Endothelial cell of umbilical vein (primary cell): ENCODE results near the gene DNAJC22. TPM values are rescaled to one million over a fixed set of nuclear protein-coding genes. Genes with fewer than 3 reads are reported as not detected.

Source experiments
- BruUV-seq: library from RNA; stranded (reverse); fragments of 400-500 nt; replicated peaks from 2 replicates; lab custom pipeline; 2021; lab: Mats Ljungman, UMichigan
- CTCF ChIA-PET: fragments of 300-600, 350-600 bp; sonication (Branson Sonifier 250); formaldehyde crosslinking; loops from one replicate; lab custom pipeline; 2021; ENCODE audit warnings: antibody characterized with exemption, inconsistent platforms; lab: Charles Lee
- POLR2A ChIA-PET: fragments of 300-600, 350-600 bp; sonication (Branson Sonifier 250); formaldehyde crosslinking; loops from one replicate; lab custom pipeline; 2021; ENCODE audit warnings: antibody characterized with exemption, inconsistent platforms; lab: Charles Lee
- DNase-seq: peaks from one replicate; pipeline ENCODE4 v3.0.0-alpha.2; 2011; ENCODE audit warnings: low read depth, low spot score
- FAIRE-seq: peaks from 2 replicates; lab custom pipeline; 2011; peaks lifted over from hg19 to GRCh38; lab: Jason Lieb, UNC
- H2AFZ ChIP-seq: 2 replicates; pipeline ENCODE4 v1.6.0; 2012; ENCODE audit warnings: low read depth, low read length, control low read depth, inconsistent platforms
- H3K27ac ChIP-seq: 2 replicates; pipeline ENCODE4 v1.5.1; 2011; ENCODE audit warnings: low read depth, mild to moderate bottlenecking, control low read depth, low read length, moderate library complexity; ENCODE audit not compliant: insufficient read depth
- H3K27me3 ChIP-seq, 2 experiments: 2 replicates each; pipeline versions ENCODE4 v1.6.0 to v1.6.1; 2011; ENCODE audit warnings: low read length in 2 of 2, mixed read lengths in 1 of 2; ENCODE audit not compliant: control insufficient read depth in 2 of 2, insufficient read depth in 2 of 2
- H3K36me3 ChIP-seq, 2 experiments: 2 replicates in 1 of 2; 3 replicates in 1 of 2; pipeline ENCODE4 v1.5.1; 2011; ENCODE audit warnings: low read length in 2 of 2, mild to moderate bottlenecking in 1 of 2, moderate library complexity in 1 of 2; ENCODE audit not compliant: control insufficient read depth in 2 of 2, insufficient read depth in 2 of 2; ENCODE audit errors: extremely low read depth in 1 of 2
- H3K4me1 ChIP-seq: 3 replicates; pipeline ENCODE4 v1.5.1; 2011; ENCODE audit warnings: mild to moderate bottlenecking, low read length; ENCODE audit not compliant: control insufficient read depth, insufficient read depth; ENCODE audit errors: extremely low read depth
- H3K4me2 ChIP-seq: 2 replicates; pipeline ENCODE4 v1.6.1; 2011; ENCODE audit warnings: low read length, control low read depth, mixed read lengths; ENCODE audit not compliant: insufficient read depth
- H3K4me3 ChIP-seq, 3 experiments: fragments of 200-600 bp in 1 of 3; sonication (generic), shearing (Covaris generic) in 1 of 3; replicated peaks in 1 of 3; 2 replicates each; pipeline ENCODE4 v1.5.1; 2011 to 2016; ENCODE audit warnings: control low read depth in 3 of 3, low read length in 3 of 3, mild to moderate bottlenecking in 2 of 3, inconsistent platforms in 1 of 3, low read depth in 1 of 3, moderate library complexity in 1 of 3; ENCODE audit not compliant: insufficient read depth in 1 of 3
- H3K79me2 ChIP-seq: 2 replicates; pipeline ENCODE4 v1.6.0; 2012; ENCODE audit warnings: low read length, inconsistent platforms; ENCODE audit not compliant: control insufficient read depth, insufficient read depth
- H3K9ac ChIP-seq: replicated peaks from 2 replicates; pipeline ENCODE3; 2011; ENCODE audit warnings: low read length, control low read depth; ENCODE audit not compliant: insufficient read depth; ENCODE audit errors: extremely low read depth
- H3K9me1 ChIP-seq: replicated peaks from 3 replicates; pipeline ENCODE4 v1.6.0; 2011; ENCODE audit warnings: mild to moderate bottlenecking, low read length; ENCODE audit not compliant: control insufficient read depth, insufficient read depth; ENCODE audit errors: extremely low read depth
- H3K9me3 ChIP-seq: replicated peaks from 2 replicates; pipeline ENCODE4 v1.5.1; 2012; ENCODE audit warnings: low read length, inconsistent platforms; ENCODE audit not compliant: control insufficient read depth, insufficient read depth
- H4K20me1 ChIP-seq: replicated peaks from 2 replicates; pipeline ENCODE3; 2011; ENCODE audit warnings: mild to moderate bottlenecking, low read length; ENCODE audit not compliant: control insufficient read depth, insufficient read depth; ENCODE audit errors: extremely low read depth
- FOS ChIP-seq: IDR thresholded peaks from 2 replicates; pipeline ENCODE4 v1.6.1; 2011; ENCODE audit warnings: mild to moderate bottlenecking, low read length, moderate library complexity, borderline replicate concordance; ENCODE audit not compliant: insufficient read depth
- POLR2A ChIP-seq: IDR thresholded peaks from 2 replicates; pipeline ENCODE4 v1.6.1; 2012; ENCODE audit warnings: low read depth, mild to moderate bottlenecking, control low read depth, low read length
- dilution Hi-C: fragments of 300-500 bp; cut with MboI; formaldehyde crosslinking; loops from one replicate; pipeline ENCODE4 v1.15.0; 2019; ENCODE audit warnings: low sequenced_read_pairs; ENCODE audit not compliant: extremely low pct_ligation_motif_present
- intact Hi-C: fragments of 100-400 bp; cut with micrococcal nuclease; formaldehyde crosslinking; loops from one replicate; pipeline ENCODE4 v1.10.0; 2022
- polyA plus RNA-seq, 4 experiments: library from polyadenylated mRNA; depleted of rRNA in 3 of 4; stranded (reverse) in 3 of 4; unstranded in 1 of 4; fragments of >200 nt; gene quantifications; 2 replicates each; pipeline versions ENCODE4 v1.2.1 to v1.2.3, GENCODE V29; 2011 to 2012; ENCODE audit warnings: missing spikeins in 1 of 4
- total RNA-seq: library from RNA; stranded (reverse); gene quantifications from 2 replicates; pipeline ENCODE4 v1.2.3, GENCODE V29; 2021
- TF ChIP-seq, protein P1 (sequence below), 2 donors: IDR thresholded peaks; 1 replicate in 1 of 2; 2 replicates in 1 of 2; pipeline ENCODE4 v1.5.1; 2011; ENCODE audit warnings: low read length in 2 of 2, mild to moderate bottlenecking in 2 of 2, moderate library complexity in 2 of 2, control low read depth in 1 of 2, inconsistent platforms in 1 of 2, low read depth in 1 of 2; ENCODE audit not compliant: insufficient read depth in 1 of 2; ENCODE audit errors: extremely low read depth in 1 of 2

DNAJC22 gene
- total and polyA plus RNA-seq, 2 donors (not counting 3 experiments of a cell fraction or from before 2014, with no cell fraction given): 1.3 to 1.4 TPM

DNA sequence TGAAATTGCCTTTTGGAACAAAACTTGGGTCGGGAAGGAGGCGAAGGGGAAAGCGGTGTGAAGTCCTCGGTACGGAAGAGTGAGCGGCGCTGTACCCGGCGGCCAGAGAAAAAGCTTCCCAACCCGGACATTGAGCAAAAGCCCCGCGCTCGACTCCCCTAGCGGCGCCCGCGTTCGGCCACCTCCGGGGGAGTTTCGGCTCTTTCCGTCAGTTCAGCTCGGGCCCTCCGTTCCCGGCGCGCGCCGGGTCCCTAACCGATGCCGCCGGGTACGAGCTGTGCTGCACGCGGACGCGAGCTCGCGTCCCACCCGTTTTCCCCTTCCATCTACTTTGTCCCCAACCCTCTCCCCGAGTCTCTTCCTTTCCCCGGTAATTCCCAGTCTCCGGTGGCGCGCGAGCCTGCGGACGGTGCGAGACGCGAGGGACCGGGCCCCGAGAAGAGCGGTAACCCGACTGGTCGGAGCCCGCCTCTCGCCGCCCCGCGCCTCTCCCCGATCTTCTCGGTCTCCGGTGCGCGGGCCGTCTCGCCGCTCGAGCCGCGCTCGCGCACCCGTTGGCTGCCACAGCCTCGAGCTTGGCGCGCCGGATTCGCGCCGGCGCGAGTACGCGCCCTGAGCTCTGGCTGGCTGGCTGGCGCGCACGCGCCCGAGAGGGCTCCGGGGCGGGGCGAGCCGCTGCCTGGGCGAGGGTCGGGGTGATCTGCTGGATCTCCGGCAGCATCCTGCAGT is 20.1 kb downstream of the DNAJC22 start:
- peak overlapping the region; percentile 56 for H3K4me2 ChIP-seq
- peak overlapping the region; percentile 76 to 94 (median 85) for H3K4me3 ChIP-seq
- DNase-seq (peak; percentile 97), FAIRE-seq (peak; percentile 57)
- no TSS peak for BruUV-seq
- H3K27me3 ChIP-seq: no peaks in the 10 kb centered on the region
- intact Hi-C loops (loop anchor here (1.0 to 5.0 kb wide), 2 partner anchors 144 to 255 kb away; partner anchors contain the start of gene PRPF40B), dilution Hi-C loops (loop anchor here (25.0 kb wide), 1 partner anchor 145 kb away; no protein-coding TSS in a partner anchor)
- peak overlapping the region; percentile 95 for H3K9ac ChIP-seq
- no peaks in the 10 kb centered on the region for H3K9me3 ChIP-seq
- peak overlapping the region; percentile 77 for H3K27ac ChIP-seq
- CTCF ChIA-PET: interaction anchor here (0.7 to 12.8 kb wide), 21 partner anchors 9 to 214 kb away, joined by 3 to 679 read pairs (median 5); no protein-coding TSS in a partner anchor
- H3K36me3 ChIP-seq: no peaks in the 10 kb centered on the region
- peak overlapping the region; percentile 26 for H2AFZ ChIP-seq
- POLR2A ChIA-PET: interaction anchor here (0.6 to 2.1 kb wide), 18 partner anchors 9 to 375 kb away, joined by 3 to 15 read pairs (median 4); partner anchors contain the start of genes PRPH, TMBIM6 and TROAP
- H3K9me1 ChIP-seq: no peaks in the 10 kb centered on the region
- TF ChIP-seq FOS: no peak
- TF ChIP-seq, protein P1, sequence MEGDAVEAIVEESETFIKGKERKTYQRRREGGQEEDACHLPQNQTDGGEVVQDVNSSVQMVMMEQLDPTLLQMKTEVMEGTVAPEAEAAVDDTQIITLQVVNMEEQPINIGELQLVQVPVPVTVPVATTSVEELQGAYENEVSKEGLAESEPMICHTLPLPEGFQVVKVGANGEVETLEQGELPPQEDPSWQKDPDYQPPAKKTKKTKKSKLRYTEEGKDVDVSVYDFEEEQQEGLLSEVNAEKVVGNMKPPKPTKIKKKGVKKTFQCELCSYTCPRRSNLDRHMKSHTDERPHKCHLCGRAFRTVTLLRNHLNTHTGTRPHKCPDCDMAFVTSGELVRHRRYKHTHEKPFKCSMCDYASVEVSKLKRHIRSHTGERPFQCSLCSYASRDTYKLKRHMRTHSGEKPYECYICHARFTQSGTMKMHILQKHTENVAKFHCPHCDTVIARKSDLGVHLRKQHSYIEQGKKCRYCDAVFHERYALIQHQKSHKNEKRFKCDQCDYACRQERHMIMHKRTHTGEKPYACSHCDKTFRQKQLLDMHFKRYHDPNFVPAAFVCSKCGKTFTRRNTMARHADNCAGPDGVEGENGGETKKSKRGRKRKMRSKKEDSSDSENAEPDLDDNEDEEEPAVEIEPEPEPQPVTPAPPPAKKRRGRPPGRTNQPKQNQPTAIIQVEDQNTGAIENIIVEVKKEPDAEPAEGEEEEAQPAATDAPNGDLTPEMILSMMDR (IDR thresholded peaks at IDR 0.05; ENCODE audit: extremely low read depth in 1 of 2, insufficient read depth in 1 of 2, low read depth in 1 of 2, low read length in 2 of 2): peak in 1 of 2 donors; percentile 44
- TF ChIP-seq POLR2A: peak; percentile 46
- peaks cover 3% of the 10 kb centered on the region for H4K20me1 ChIP-seq
- H3K79me2 ChIP-seq: peaks cover 48% of the 10 kb centered on the region
- peaks cover 35% of the 10 kb centered on the region for H3K4me1 ChIP-seq
